GM18909 (cell line): ENCODE data around the gene OR10A2.
"Not testable (repeated sequence)": the region's sequence is repeated elsewhere in the genome, so short reads cannot be mapped to it uniquely, and the experiment has no call there.

Source experiments
- ATAC-seq: cut with Tn5 transposase; IDR thresholded peaks from one replicate; pipeline ENCODE4 v1.9.1; 2021; ENCODE audit warnings: mild to moderate bottlenecking; ENCODE audit not compliant: unreplicated experiment, poor library complexity

Gene OR10A2

DNA sequence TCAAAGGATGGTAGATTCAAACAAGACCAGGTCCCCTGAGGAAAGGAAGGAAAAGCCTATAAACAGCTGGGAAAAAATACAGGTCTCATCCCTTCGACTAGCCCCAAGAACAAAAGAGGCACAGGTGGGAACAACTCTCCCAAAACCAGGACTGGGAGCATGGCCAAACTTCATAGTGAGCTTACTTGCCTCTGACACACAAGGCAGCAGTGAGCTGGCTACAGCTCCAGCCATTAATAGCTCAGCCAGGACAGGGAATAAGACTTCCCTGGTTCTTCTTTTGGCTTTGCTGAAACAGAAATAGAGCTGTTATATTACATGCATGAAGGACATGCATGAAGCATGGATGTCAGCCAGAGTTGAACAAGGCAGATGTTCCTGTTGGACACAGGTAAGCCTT lies at the start of gene OR10A2:
OR10A2 (plus strand) TSS at position 97 of the 400 bp plus-strand sequence. CDS start 6,698 bp downstream, outside the sequence.
- ATAC-seq, result no peak

DNA sequence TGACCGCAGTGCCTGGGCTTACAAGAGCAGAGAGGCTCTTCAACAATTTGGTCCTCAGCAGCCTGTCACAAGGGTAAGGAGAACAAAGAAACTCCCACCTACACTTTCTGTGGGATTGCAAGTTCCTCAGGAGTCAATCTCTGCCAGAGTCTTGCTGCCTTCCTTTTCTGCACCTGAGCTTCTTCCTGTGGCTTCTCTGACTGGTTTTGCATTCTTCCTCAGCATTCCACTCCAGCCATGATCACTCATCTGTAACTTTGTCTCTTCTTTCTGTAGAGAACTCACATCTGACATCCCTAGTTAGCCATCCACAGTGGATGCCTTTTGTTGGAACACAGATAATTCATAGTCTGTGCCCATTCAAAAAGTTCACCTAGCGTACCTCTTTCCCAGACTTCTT lies 49.2 kb upstream of the OR10A2 start:
- no peak for ATAC-seq

- no peak for ATAC-seq
Measured at GRCh38 chr11:6817694-6818093, 45.2 kb upstream of the OR10A2 start.

- ATAC-seq, result no peak
Measured at GRCh38 chr11:6818967-6819366, 43.9 kb upstream of the OR10A2 start.

DNA sequence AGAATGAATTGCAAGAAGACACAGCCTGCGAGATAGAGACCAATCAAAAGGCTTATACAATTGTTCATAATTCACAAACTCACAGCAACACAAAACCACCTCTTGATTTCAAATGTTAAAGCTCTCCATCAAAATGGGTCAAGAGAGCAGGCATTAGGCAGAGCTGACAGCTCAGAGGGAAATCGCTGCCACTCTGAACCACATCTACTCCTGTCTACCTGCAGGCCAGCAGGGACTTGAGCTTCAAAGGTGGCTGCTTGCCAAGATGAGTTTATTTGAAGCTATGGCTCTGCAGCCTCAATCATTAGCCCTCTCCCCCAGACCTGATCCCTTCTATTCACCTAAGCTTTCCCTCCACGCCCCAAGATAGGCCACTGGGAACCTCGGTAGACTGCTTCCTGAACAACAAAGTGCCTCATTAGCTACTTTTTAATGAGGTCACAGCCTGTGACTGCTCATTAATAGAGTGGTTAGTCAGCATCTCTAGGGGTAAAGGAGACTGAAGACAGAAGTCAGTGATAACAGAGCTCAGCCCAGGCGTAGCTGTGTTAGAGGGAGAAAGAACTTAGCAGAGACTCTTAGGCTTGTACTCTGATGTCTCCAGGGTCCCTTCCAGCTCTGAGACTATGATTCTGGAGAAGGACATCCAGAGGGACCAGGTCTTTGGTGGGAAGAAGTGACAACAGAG lies 38.6 kb upstream of the OR10A2 start:
- no peak for ATAC-seq

GRCh38 chr11:6825231-6825744 lies 37.6 kb upstream of the OR10A2 start:
- ATAC-seq, result no peak

GRCh38 chr11:6828103-6828502 lies 34.8 kb upstream of the OR10A2 start:
- no peak for ATAC-seq

GRCh38 chr11:6833356-6833755 lies 29.5 kb upstream of the OR10A2 start:
- no peak for ATAC-seq

DNA sequence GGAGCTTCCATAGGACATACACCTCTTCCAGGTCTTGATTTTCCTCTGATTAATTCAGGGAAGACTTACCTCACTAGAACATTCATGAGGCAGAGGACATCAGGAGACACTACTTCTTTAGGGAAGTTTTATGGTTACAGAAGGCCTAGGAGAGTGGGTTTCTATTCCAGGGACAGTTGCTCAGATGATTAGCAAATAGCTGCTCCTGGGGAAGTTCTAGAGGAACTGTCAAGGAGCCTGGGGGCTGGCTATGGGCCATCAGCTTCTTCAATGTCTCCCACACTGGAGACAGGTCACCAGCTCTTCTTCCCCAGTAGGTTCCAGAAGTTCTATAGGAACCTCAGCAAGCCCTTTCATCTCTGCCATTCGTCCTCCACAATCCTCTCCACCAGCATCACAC lies 28.8 kb upstream of the OR10A2 start:
- no peak for ATAC-seq

DNA sequence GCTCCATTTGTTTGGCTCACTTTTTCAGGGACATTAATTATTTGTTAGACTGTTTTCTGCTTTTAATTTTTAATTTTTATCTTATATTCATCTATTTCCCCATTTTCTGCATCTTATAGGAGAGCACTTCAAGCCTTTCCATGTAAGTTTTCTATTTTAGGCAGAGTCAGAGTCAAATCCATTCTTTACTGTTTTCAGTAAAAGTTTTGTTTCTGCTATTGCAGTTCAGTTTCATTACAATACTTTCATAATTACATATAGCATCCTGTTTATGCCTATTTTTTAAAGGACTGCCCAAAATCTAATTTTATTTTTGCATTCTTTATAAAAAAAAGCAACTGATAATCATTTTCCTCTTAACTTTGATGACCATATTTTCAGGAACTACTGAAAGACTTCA lies 21.2 kb upstream of the OR10A2 start:
- no peak for ATAC-seq

GRCh38 chr11:6843670-6844069 lies 19.2 kb upstream of the OR10A2 start:
- no peak for ATAC-seq

DNA sequence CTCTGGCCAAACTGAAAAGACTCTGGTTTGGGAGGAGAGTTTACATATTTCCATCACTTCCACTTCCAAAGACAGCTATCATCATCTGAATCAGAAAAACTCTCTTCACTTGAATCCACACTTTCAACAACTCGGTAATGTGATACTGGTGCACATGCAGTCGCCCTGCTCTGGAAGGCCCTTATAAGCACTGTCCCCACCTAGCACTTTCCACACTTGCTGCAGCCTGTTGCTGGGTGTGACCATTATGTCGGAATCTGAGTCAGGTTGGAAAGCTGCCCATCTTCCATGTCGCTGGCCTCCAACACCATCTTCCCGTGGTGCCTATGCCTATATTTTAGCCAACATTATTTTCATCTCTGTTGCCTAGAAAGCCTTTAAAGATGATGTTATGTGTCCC lies 18.5 kb upstream of the OR10A2 start:
- no peak for ATAC-seq

DNA sequence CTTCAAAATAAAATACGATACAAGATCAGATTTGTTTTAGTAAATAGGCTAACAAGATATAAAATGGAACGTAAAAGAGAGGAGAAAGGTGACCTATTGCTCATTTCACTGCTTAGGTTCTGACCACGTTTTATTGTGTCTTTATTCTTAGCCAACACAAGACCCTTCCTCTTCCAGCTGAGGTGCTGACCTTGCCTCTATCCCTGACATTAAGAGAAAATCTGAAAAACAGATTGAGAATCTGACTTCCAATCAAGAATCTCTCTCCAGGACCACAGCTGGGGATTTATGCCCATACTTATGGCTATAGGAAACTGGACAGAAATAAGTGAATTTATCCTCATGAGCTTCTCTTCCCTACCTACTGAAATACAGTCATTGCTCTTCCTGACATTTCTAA lies 17.5 kb upstream of the OR10A2 start, which contains the start of gene OR10A5:
OR10A5 (plus strand) TSS at position 301 of the 400 bp plus-strand sequence; CDS start at position 301, 0 bp downstream.
- no peak for ATAC-seq

DNA sequence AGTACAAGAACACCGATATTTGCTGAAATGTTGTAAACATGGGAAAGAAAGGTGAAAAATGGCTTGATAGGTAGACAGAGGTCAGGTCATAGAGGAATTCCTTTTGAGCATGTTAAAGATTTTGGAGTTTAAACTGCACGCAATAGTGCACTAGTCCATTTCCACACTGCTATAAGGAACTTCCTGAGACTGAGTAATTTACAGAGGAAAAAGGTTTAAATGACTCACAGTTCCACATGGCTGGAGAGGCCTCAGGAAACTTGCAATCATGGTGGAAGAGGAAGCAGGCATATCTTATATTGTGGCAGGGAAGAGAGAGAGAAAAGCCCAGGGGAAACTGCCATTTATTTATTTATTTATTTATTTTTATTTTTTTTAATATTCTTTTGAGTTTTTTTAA lies 12.3 kb upstream of the OR10A2 start:
- no peak for ATAC-seq

GRCh38 chr11:6854801-6855200 lies 8.1 kb upstream of the OR10A2 start:
- not testable (repeated sequence) for ATAC-seq

DNA sequence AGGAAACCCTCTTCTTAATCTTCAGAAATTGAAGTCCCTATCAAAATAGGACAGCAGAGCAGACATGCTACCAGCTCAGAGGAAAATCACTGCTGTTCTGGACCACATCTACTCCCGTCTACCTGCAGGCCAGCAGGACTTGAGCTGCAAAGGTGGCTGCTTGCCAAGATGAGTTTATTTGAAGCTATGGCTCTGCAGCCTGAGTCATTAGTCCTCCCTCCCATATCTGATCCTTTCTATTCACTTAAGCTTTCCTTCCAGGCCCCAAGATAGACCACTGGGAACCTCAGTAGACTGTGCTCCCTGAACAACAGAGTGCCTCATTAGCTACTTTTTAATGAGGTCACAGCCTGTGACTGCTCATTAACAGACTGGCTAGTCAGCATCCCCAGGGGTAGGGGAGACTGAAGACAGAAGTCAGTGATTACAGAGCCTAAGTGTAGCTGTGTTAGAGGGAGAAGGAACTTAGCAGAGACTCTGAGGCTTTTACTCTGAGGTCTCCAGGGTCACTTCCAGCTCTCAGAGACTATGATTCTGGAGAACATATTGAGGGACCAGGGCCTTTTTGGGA lies 6.8 kb upstream of the OR10A2 start:
- no peak for ATAC-seq

DNA sequence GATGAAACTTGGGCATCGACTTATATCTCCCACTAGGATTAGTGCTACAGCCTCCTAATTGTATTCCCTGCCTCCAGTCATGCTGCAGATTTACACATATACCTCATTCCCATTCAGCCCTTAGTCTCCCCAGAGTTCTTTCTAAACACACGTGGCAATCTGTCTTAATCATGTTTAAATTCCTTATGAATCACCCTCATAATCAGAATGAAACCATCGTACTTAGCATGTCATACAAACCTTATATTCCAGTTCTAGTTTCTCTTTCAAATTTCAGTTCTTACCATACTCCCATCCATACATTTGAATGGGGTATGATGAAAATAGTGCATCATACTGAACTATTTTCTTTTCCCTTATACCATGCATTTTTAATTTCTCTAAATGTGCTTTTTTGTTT lies 6.0 kb upstream of the OR10A2 start:
- ATAC-seq, result peak; percentile 71

DNA sequence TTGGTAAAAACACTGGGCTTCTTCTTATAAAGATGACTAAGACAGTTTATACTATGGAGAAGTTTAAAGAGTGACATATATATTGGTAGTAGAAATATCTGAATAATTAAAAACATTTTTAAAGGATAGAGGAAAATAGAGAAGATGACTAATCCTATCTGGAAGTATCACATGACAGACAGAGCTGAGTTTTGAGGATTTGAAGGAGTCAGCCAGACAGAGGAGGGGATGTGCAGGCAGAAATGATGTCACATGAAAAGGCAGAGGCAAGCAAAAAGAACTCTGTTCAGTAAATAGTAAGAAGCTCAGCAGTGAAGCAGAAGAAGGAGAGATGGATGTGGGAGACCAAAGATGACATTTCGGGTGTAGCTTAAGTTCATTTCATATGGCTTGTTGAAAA lies 1.6 kb downstream of the OR10A2 start:
- ATAC-seq, result no peak

- ATAC-seq, result no peak
Measured at GRCh38 chr11:6871278-6871677, 8.4 kb downstream of the OR10A2 start.

DNA sequence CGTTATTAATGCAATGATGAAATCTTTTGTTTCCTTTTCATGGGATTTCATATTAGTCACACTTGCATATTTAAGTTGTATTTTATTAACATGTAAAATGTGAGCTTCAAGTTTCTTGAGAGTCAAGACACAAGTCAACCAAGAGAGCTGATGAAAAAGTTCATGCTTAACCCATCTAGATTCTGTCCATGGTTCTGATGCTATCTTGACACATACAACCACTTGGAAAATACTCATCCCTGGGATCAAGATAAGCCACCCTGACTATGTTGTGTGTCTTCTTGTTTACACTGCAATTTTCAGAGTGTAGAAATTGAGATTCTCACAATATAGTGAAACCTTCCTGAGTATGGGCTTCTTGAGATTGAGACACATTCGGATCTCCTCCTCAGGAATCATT lies 12.9 kb downstream of the OR10A2 start:
- ATAC-seq, result no peak

DNA sequence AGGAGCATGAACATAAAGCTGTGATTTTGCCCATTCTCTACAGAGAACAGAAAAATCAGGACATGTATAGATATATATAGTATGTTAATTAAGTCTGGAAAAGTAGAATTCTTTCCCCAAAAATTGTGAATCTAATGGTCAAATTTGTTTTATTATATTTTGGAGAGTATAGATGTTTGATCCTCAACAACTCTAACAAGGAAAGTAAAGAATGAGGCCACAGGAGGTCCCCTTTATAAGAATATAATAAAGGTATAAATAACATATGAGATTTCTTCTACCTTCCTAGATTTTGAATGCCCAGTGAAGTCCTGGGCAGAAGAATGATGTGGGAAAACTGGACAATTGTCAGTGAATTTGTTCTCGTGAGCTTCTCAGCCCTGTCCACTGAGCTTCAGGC lies 13.5 kb downstream of the OR10A2 start, which contains the start of gene OR10A4:
OR10A4 (plus strand) TSS at position 301 of the 400 bp plus-strand sequence; CDS start at position 324, 23 bp downstream.
- no peak for ATAC-seq

DNA sequence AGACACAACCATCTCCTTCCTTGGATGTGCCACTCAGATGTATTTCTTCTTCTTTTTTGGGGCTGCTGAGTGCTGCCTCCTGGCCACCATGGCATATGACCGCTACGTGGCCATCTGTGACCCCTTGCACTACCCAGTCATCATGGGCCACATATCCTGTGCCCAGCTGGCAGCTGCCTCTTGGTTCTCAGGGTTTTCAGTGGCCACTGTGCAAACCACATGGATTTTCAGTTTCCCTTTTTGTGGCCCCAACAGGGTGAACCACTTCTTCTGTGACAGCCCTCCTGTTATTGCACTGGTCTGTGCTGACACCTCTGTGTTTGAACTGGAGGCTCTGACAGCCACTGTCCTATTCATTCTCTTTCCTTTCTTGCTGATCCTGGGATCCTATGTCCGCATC lies 14.1 kb downstream of the OR10A2 start:
- ATAC-seq, result no peak
